Measurements from ENCODE around the gene KHDC4. TPM values are rescaled to one million over a fixed set of nuclear protein-coding genes. Genes with fewer than 3 reads are reported as not detected.

Gene KHDC4
- polyA plus RNA-seq, 1 of the 3 experiments (the other 2 are of a cell fraction), result 43.1 TPM

- TF ChIP-seq USF2 (IDR thresholded peaks at IDR 0.05; ENCODE audit: borderline replicate concordance, low read depth, low read length) (no peak), ZBTB33 (IDR thresholded peaks at IDR 0.05; ENCODE audit: borderline replicate concordance, low read depth) (no peak), NRF1 (IDR thresholded peaks at IDR 0.05; ENCODE audit: low read depth, low read length) (no peak), NFIC (IDR thresholded peaks at IDR 0.05; ENCODE audit: borderline replicate concordance) (no peak)
Measured at GRCh38 chr1:155880950-155881349, 53.3 kb downstream of the KHDC4 start (continued).

GRCh38 chr1:155880251-155880650, 54.0 kb downstream of the KHDC4 start:
- Histone ChIP-seq H3F3A (replicated peaks; ENCODE audit: insufficient read depth) (peaks cover 20% of the 10 kb centered on the region), H3K4me2 (no peak overlapping the region), H3K9ac (no peak overlapping the region), H3K4me1 (ENCODE audit: control insufficient read depth in 1 of 2, insufficient read depth in 2 of 2, low read depth in 1 of 2, low read length in 1 of 2) (peaks cover 0 to 8% of the 10 kb centered on the region in 2 experiments; a peak in 2 of 4 replicates), H3K36me3 (replicated peaks in 1 of 2; ENCODE audit: control insufficient read depth in 1 of 2, insufficient read depth in 2 of 2, low read length in 1 of 2) (peaks cover 12 to 22% of the 10 kb centered on the region in 2 experiments), H3K9me3 (no peaks in the 10 kb centered on the region), H3K9me2 (no peaks in the 10 kb centered on the region), H3K79me2 (ENCODE audit: insufficient read depth) (peaks cover 12% of the 10 kb centered on the region), H3K27ac (ENCODE audit: low read depth in 2 of 2, low read length in 1 of 2) (no peak overlapping the region), H4K20me1 (ENCODE audit: insufficient read depth) (no peaks in the 10 kb centered on the region), H3K27me3 (ENCODE audit: insufficient read depth) (no peaks in the 10 kb centered on the region), H2AFZ (ENCODE audit: low read depth) (no peak overlapping the region), H3K4me3 (ENCODE audit: low read depth in 2 of 2, low read length in 1 of 2) (no peak overlapping the region)
- DNase-seq, result no peak
- no peak for TF ChIP-seq FOSL2 (IDR thresholded peaks at IDR 0.05; ENCODE audit: borderline replicate concordance, low read depth)
- TF ChIP-seq CHD2 (IDR thresholded peaks at IDR 0.05; ENCODE audit: low read length, partially characterized antibody), result no peak
- no peak for TF ChIP-seq NFIC (IDR thresholded peaks at IDR 0.05; ENCODE audit: borderline replicate concordance)
- no peak for TF ChIP-seq JUND (IDR thresholded peaks at IDR 0.05)
- no peak for TF ChIP-seq USF1 (IDR thresholded peaks at IDR 0.05; ENCODE audit: borderline replicate concordance, low read depth)
- TF ChIP-seq CTCF (IDR thresholded peaks at IDR 0.05), result no peak
- TF ChIP-seq RFX5 (IDR thresholded peaks at IDR 0.05; ENCODE audit: low read length), result no peak
- no peak for TF ChIP-seq TAF1 (IDR thresholded peaks at IDR 0.05; ENCODE audit: borderline replicate concordance, low read depth, low read length)
- TF ChIP-seq SMC3 (IDR thresholded peaks at IDR 0.05; ENCODE audit: low read depth, low read length), result no peak
- no peak for TF ChIP-seq ELF1 (IDR thresholded peaks at IDR 0.05)
- no peak for TF ChIP-seq EP300 (IDR thresholded peaks at IDR 0.05; ENCODE audit: borderline replicate concordance in 1 of 2, low read depth in 1 of 2, low read length in 1 of 2)
- no peak for TF ChIP-seq RCOR1 (IDR thresholded peaks at IDR 0.05; ENCODE audit: low read length)
- ChIA-PET POLR2A (no interaction called here), CTCF (no interaction called here)
- WGBS (ENCODE audit: low lambda C conversion rate), result 100% methylated on average over 2 of the region's 2 CpGs
